GM19372 (cell line): Measurements from ENCODE around the gene ZDHHC11B.
"Not testable (repeated sequence)": the region's sequence is repeated elsewhere in the genome, so short reads cannot be mapped to it uniquely, and the experiment has no call there.

ENCODE experiments used
- ATAC-seq: cut with Tn5 transposase; IDR thresholded peaks from one replicate; pipeline ENCODE4 v1.9.1; 2021; ENCODE audit warnings: mild to moderate bottlenecking, low read depth, moderate library complexity; ENCODE audit not compliant: unreplicated experiment

The ZDHHC11B gene

GRCh38 chr5:754143-754632 is 30.3 kb downstream of the ZDHHC11B start:
- not testable (repeated sequence) for ATAC-seq

DNA sequence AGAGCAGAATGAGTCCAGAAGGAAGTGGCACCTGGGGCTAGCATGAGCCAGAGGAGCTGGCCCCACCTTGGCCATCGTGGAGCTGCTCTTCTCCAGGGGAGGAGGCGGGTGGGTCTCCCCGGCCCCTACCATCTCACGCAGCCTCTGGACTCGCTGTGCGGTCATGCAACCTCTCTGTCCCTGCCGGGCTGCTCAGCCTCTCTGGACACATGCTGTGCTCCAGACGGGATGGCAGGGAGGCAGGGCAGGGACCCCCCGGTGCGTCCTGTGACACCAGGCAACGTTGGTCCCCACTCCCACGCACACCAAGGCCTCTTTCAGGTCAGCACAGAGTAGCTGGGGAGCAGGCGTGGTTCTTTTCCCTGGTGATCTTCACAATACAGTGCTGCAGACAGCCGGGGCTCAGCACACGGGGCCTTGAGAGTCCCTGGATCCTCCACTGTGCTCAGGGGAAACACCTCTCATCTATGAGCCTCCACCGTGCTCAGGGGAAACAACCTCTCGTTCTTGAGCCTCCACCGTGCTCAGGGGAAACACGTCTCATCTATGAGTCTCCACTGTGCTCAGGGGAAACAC is 30.9 kb downstream of the ZDHHC11B start:
- not testable (repeated sequence) for ATAC-seq

DNA sequence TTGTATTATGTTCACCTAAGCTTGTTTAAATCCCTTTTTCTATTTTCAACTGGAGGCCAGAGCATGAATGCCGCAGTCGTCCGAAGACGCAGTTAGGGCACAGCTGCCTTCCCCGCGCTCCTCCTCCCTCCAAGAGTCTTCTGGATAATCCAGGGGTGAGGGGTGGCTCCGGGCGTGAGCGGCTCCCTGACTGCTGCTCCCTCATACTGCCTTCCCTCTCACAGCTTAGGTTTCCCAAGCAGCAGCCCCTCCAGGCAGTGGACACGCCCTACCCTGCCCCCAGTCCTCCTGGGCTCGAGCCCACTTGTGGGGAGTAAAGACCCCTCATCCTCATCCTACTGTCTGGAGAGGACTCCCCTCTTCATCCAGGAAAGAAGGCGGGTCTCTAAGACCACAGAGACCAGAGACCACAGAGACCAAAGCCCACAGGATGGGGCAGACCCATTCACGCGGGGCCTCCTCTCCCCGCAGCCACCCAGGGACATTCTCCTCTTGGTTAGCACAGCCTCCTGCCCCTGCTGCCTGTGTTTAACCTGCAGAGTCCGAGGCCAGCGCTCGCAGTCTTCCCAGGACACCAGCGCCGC is 31.9 kb downstream of the ZDHHC11B start:
- not testable (repeated sequence) for ATAC-seq

GRCh38 chr5:751992-752391 is 32.5 kb downstream of the ZDHHC11B start:
- ATAC-seq, result not testable (repeated sequence)

- ATAC-seq, result no peak
These were observed 33.0 kb downstream of the ZDHHC11B start for GRCh38 chr5:751496-751895.

DNA sequence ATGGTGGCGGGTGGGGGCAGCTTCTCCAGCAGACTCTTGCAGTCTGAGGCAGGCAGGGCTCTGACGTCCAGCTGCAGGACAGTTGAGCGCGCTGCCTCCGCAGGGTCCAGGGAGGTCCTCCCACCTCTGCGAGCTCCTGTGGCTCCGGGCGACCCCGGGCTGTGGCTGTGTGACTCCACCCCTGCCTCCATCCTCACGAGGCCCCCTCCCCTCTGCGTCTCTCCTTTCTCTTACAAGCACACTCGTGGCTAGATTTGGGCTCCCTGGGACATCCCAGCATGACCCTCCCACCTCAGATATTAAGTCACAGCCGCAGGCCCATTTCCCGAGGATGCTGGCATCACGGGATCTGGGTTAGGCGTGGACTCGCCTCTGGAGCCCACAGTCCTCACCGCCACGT is 34.3 kb downstream of the ZDHHC11B start:
- ATAC-seq, result not testable (repeated sequence)

DNA sequence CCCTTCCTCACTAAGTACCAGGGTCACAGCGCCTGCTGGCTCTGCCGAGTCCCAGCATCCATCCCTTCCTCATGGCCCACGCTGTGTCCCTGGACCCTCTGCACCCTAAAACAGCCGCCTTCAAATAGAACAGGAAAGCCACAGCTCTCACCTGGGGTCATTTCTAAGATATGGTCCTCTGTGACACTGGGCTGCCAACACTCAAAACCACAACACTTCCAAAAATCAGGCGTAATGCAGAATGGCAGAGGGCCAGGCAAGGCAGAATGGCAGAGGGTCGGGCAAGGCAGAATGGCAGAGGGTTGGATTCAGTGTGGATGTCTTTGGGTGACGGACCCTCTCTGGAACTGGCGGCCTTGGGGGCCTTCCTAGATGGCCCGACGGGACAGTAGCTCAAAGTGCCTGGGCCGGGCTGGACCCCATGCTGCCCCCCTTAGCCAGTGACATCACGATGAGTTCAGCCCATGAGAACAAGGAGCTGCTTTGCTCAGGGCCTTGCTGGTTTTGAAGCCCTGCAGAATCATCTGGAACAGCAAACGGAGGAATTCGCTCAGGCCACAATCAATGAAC is 35.3 kb downstream of the ZDHHC11B start:
- ATAC-seq, result no peak

DNA sequence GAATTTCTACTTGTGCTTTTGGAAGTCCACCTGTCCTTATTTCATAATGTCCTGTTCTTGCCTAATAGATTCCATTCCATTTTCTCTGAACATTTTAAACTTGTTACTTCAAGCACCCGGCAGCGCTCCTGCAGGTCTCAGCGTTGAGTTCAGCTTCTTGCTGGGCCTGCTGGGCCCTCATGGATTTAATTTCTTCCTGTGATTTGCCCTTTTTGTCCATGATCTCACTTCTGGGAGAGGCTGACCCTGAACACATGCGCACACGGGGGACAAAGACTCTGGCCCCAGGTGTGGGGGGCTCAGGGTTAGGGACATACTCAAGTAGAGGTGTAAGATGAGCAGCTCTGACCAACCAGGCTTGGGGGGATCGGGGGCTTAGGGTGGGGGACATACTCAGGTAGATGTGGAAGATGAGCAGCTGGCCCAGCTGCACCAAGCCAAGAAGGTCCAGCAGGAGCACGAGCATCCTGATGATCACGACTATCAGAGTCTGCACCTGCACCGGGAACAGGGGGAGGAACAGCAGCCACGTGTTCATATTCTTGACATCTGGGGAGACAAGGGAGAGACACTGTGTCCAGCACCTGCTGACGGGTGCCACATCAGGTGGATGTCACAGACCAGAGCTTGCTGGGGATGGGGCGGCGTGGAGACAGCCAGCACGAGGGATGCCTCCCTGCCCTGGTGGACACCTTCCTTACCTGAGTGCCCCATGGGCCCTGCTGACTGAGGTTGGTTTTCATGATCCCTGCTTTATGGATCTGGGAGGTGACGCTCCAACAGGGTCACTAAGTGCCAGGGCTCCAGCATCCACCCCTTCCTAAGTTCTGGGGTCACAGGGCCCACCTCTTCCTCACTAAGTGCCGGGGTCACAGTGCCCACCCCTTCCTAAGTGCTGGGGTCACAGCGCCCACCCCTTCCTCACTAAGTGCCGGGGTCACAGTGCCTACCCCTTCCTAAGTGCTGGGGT is 36.2 kb downstream of the ZDHHC11B start:
- ATAC-seq, result not testable (repeated sequence)

DNA sequence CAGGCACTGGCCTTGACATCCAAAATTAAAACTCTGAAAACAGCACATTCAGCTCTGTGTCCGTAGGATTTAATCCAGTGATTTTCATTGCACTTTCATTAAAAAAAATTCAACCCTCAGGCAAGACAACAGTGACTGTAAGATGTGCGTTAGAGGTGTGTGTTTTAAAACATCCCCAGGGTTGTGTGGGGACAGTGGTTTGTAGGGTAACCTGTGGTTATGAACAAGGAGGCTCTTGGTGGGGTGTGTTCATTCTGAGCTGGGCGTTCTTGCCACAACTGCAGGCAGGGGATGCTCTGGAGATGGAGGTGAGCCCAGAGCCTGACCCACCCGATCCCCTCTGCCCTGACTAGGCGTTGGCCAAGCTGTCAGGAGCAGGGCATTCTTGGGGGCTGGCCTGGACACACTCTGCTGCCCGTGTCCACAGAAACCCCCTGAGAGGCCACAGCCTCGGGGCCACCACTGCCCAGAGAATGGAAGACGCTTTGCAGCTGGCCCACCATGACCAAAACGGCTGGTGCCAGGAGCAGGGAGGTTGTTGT is 37.2 kb downstream of the ZDHHC11B start:
- ATAC-seq, result not testable (repeated sequence)

DNA sequence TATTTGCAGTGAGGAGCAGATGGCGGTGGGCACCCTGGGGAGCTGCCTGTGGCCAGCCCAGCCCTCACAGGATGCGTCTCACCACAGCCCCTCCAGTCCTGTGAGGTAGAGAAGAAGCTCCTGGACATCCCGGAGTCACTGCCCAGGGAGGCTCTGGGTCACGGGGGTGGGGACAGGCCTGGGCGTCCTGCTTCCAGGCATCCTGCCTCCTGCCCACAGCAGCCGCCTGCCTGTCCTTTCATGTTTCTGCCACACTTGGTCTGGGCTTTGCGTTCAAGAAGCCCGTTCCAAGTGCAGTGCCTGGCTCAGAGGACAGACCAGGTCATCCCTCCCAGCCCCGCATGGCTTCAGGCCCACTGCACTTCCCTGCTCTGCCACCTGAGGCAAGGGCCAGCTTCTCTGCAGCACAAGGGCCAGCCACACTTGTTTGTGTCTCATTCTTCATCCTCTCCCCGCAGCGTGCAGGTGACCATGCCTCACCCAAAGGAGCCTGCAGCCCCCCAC is 38.2 kb downstream of the ZDHHC11B start:
- ATAC-seq, result no peak

DNA sequence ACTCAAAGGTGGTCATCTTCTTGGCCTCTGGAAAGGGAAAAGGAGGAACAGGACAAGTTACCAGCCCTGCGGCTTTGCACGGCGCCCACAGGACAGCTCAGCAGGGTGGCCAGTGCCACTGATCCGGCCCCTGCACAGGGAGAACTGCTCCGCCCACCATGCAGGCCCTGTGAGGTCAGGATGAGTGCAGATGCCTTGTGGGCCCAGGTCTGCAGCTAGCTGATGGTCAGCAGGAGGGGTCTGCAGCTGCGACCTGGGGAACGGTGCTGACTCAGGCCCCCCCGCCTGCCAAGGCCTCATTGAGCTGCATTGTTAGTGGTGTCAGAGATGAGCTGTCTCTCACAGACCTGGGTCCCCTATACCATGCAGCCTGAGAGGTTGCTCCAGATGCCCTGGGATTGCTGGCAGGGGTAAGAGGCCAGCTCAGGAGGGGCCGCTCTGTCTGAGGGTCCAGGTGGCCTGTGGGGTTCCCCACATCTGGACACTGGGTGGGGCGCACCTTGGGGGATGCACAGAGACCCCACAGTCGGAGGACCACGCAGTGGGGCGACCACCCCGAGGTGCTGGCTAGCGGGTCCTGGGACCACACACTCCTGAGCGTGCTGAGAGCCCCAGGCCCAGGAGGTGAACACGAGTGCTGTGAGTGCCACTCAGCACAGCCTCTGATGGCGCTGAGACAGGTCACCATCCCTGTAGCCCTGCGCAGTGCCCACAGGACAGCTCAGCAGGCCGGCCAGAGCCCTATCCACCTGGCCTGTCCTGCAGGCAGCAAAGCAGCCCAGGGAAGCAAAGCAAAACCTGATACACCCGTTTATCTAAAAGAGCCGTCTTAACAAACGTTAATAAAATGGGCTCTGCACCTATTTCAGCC is 39.0 kb downstream of the ZDHHC11B start:
- ATAC-seq, result not testable (repeated sequence)

- not testable (repeated sequence) for ATAC-seq
These were observed 40.7 kb downstream of the ZDHHC11B start for GRCh38 chr5:743696-744404.

DNA sequence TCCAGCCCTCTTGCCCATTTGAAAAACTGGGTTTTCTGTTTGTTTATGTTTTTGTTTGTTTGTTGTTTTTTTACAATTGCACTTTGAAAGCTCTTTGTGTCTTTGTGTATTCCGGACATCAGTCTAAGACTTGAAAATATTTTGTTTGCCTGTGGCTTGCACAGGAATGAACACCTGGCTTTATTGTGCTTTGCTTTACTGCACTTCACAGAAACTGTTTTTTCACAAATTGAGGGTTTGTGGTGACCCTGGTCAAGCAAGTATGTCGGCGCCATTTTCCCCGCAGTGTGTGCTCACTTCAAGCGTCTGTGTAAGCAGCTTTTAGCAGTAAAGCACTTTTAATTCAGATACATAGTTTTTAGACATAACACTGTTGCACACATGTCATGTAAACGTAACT is 42.3 kb downstream of the ZDHHC11B start:
- not testable (repeated sequence) for ATAC-seq

- ATAC-seq, result not testable (repeated sequence)
These were observed 50.4 kb downstream of the ZDHHC11B start for GRCh38 chr5:734145-734544.

DNA sequence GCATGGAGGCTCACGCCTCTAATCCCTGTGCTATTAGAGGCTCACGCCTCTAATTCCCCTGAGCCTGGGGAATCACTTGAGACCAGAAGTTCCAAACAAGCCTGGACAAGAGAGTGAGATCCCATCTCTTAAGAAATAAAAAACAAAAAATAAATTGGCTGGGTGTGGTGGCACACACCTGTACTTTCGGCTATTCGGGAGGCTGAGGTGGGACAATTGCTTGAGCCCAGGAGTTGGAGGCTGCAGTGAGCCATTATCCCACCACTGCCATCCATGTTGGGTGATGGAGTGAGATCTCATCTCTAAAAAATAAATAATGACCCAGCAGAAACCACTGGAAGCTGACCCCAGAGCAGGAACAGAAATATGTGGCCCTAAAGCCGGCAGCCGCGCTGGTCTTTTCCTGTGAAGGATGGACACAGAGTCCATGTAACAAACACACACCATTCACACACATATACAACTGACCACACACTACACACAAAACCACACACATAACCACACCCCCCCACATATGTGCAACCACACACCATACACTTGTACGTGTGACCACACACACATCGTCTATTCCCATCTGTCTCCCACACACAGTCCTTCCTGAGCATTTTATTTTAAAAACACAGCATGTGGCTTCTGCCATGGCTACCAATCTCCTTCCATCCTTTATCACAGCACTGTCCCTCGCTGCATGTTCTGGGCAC is 51.6 kb downstream of the ZDHHC11B start:
- ATAC-seq, result not testable (repeated sequence)

- ATAC-seq, result not testable (repeated sequence)
These were observed 55.3 kb downstream of the ZDHHC11B start for GRCh38 chr5:729225-729624.

GRCh38 chr5:727087-727486 is 57.4 kb downstream of the ZDHHC11B start:
- ATAC-seq, result not testable (repeated sequence)

GRCh38 chr5:723865-724264 is 60.7 kb downstream of the ZDHHC11B start:
- not testable (repeated sequence) for ATAC-seq
